Transverse colon (tissue), 4 donors: ENCODE data around the gene LSM14A. TPM values are rescaled to one million over a fixed set of nuclear protein-coding genes. Genes with fewer than 3 reads are reported as not detected.

ENCODE experiments used
- DNase-seq: peaks from one replicate; pipeline ENCODE4 v3.0.0-alpha.2; 2019
- H3K27ac ChIP-seq, 4 donors: fragments of 200-600 bp; sonication (generic); 2 replicates each; pipeline ENCODE4 v1.5.1; 2016 to 2018; ENCODE audit warnings: inconsistent platforms in 4 of 4
- H3K27me3 ChIP-seq: fragments of 200-600 bp; sonication (generic); 2 replicates; pipeline ENCODE4 v1.5.1; 2017; ENCODE audit warnings: inconsistent platforms
- H3K36me3 ChIP-seq, 4 donors: fragments of 200-600 bp; sonication (generic); 2 replicates each; pipeline ENCODE4 v1.5.1; 2017 to 2019; ENCODE audit warnings: inconsistent platforms in 4 of 4
- H3K4me1 ChIP-seq, 4 donors: fragments of 200-600 bp; sonication (generic); 2 replicates each; pipeline ENCODE4 v1.5.1; 2017 to 2020; ENCODE audit warnings: inconsistent platforms in 4 of 4
- H3K4me3 ChIP-seq, 4 donors: fragments of 200-600 bp; sonication (generic); 1 replicate in 1 of 4; 2 replicates in 3 of 4; pipeline versions ENCODE4 v1.5.1 to v1.6.1; 2017 to 2019; ENCODE audit warnings: inconsistent platforms in 4 of 4
- H3K9me3 ChIP-seq, 2 donors: fragments of 200-600 bp; sonication (generic); 2 replicates each; pipeline ENCODE4 v1.5.1; 2017 to 2019; ENCODE audit warnings: inconsistent platforms in 2 of 2
- EP300 ChIP-seq: sonication (generic); formaldehyde crosslinking; IDR thresholded peaks from one replicate; pipeline ENCODE4 v1.6.1; 2017; ENCODE audit warnings: antibody characterized with exemption, low read depth
- POLR2A ChIP-seq: fragments of 450-650 bp; IDR thresholded peaks from one replicate; pipeline ENCODE4 v1.6.1; 2016; ENCODE audit warnings: antibody characterized with exemption, mild to moderate bottlenecking, moderate library complexity
- POLR2AphosphoS5 ChIP-seq, 3 donors: sonication (generic); formaldehyde crosslinking; IDR thresholded peaks; one replicate each; pipeline ENCODE4 v1.6.1; 2016; ENCODE audit warnings: antibody characterized with exemption in 3 of 3
- WGBS, 2 donors: methylation state at CpG; one replicate each; pipeline ENCODE4 v1.1.5; 2018; ENCODE audit warnings: low coverage in 1 of 2; 5-methylcytosine and 5-hydroxymethylcytosine counted together
- in situ Hi-C, 4 donors: fragments of 200-750 bp; cut with MboI; loops; one replicate each; pipeline versions ENCODE4 v1.15.0 to v1.15.1; 2017; ENCODE audit warnings: low sequenced_read_pairs in 3 of 4, low pct_ligation_motif_present in 1 of 4, low pct_unique_long_range_greater_than_20kb in 1 of 4
- intact Hi-C: fragments of 100-400 bp; cut with DNase I; formaldehyde crosslinking; loops from one replicate; pipeline ENCODE4 v1.15.1; 2023; ENCODE audit warnings: low total_unique reads
- total RNA-seq, 4 donors: library from RNA; depleted of rRNA; stranded (reverse); fragments of >200 nt; gene quantifications; one replicate each; pipeline ENCODE4 v1.1.0, GENCODE V29; 2016
- TF ChIP-seq, protein P1 (sequence below), 5 experiments: fragments of 200-600 bp in 3 of 5; fragments of 450-650 bp in 2 of 5; sonication (generic) in 3 of 5; IDR thresholded peaks; 1 replicate in 2 of 5; 2 replicates in 3 of 5; pipeline ENCODE4 v1.5.1; 2016 to 2017; ENCODE audit warnings: antibody characterized with exemption in 5 of 5, inconsistent platforms in 3 of 5, mild to moderate bottlenecking in 2 of 5, moderate library complexity in 1 of 5

The LSM14A gene
- total RNA-seq, 4 donors from 2014 or later = 88.4 to 211 (median 119) TPM

DNA sequence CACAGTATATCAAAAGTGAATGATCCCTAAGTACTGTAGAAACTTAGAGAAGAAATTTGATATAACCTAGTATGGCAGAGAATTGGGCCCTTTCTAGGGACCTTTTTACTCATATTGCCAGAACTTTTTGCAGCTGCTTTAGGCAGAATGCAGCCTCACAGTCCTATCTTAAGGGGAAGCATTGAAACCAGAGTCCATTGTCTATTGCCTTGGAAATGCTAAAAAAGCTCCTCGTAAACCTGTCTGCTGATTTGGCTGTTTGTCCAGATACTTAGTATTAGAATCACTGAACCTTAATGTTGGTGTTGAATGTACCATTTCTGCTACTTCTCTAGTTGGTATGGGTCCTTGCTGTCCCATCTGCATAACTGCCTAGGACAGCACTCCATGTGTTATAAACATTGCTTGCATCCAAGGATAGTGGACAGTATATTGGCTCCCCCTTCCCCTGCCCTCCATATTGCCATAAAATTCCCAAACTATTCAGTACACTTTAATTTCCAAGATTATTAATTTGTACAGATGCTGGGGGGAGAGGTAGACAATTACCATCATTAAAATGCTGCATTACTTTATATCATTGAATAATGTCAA, 36.1 kb downstream of the LSM14A start:
- H3K4me3 ChIP-seq = no peak overlapping the region
- H3K9me3 ChIP-seq = no peaks in the 10 kb centered on the region
- no peak for DNase-seq
- in situ Hi-C loops = no loop called here
- no peaks in the 10 kb centered on the region for H3K27me3 ChIP-seq
- intact Hi-C loops = no loop called here
- TF ChIP-seq POLR2A (no peak), POLR2AphosphoS5 (IDR thresholded peaks at IDR 0.05) (no peak), EP300 (no peak)
- TF ChIP-seq, protein P1, sequence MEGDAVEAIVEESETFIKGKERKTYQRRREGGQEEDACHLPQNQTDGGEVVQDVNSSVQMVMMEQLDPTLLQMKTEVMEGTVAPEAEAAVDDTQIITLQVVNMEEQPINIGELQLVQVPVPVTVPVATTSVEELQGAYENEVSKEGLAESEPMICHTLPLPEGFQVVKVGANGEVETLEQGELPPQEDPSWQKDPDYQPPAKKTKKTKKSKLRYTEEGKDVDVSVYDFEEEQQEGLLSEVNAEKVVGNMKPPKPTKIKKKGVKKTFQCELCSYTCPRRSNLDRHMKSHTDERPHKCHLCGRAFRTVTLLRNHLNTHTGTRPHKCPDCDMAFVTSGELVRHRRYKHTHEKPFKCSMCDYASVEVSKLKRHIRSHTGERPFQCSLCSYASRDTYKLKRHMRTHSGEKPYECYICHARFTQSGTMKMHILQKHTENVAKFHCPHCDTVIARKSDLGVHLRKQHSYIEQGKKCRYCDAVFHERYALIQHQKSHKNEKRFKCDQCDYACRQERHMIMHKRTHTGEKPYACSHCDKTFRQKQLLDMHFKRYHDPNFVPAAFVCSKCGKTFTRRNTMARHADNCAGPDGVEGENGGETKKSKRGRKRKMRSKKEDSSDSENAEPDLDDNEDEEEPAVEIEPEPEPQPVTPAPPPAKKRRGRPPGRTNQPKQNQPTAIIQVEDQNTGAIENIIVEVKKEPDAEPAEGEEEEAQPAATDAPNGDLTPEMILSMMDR (IDR thresholded peaks at IDR 0.05) = no peak
- H3K36me3 ChIP-seq = peaks cover 0 to 39% (median 11%) of the 10 kb centered on the region in 4 donors
- no peaks in the 10 kb centered on the region for H3K4me1 ChIP-seq
- WGBS, 2 donors = 92 to 100% methylated on average over 1 of the region's 1 CpG
- H3K27ac ChIP-seq = no peak overlapping the region

DNA sequence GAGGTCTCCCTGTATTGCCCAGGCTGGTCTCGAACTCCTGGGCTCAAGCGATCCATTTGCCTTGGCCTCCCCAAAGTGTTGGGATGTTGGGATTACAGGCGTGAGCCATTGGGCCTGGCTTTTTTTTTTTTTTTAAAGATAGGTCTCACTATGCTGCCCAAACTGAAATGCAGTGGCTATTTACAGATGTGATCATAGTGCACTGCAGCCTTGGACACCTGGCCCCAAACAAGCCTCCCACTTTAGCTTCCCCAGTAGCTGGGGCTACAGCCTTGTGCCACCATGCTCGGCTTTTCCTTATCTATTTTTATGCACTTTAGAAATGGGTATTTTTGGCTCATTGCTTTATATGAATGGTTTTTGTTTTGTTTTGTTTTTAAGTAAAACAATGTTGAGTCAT, 37.4 kb downstream of the LSM14A start:
- DNase-seq = no peak
- intact Hi-C loops = no loop called here
- TF ChIP-seq EP300 (no peak), POLR2AphosphoS5 (IDR thresholded peaks at IDR 0.05) (no peak), POLR2A (no peak)
- TF ChIP-seq, protein P1 (IDR thresholded peaks at IDR 0.05) = no peak
- WGBS, 2 donors = 75 to 96% methylated on average over 4 of the region's 4 CpGs
- no peaks in the 10 kb centered on the region for H3K4me1 ChIP-seq
- in situ Hi-C loops = no loop called here
- no peak overlapping the region for H3K4me3 ChIP-seq
- H3K9me3 ChIP-seq = no peaks in the 10 kb centered on the region
- peaks cover 0 to 45% (median 11%) of the 10 kb centered on the region in 4 donors for H3K36me3 ChIP-seq
- no peaks in the 10 kb centered on the region for H3K27me3 ChIP-seq
- H3K27ac ChIP-seq = no peak overlapping the region

DNA sequence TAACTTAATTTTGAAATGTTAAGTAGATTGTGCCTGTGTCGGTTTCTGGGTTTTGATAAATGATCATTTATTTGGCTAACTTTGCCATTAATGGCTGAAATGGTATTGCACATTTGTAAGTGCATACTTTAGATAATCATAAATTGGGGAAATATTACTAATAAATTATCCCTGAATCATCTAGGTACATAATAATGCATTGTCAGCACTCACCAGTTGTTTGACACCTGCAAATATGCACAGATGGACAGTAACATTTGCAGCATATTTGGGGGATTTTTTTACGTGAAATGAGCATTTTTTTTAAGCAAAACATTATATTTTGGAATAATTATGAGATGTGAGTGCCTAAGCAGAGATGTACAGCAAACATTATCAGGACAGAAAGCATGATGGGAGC, 41.0 kb downstream of the LSM14A start:
- TF ChIP-seq POLR2A (no peak), POLR2AphosphoS5 (IDR thresholded peaks at IDR 0.05) (no peak), EP300 (no peak)
- TF ChIP-seq, protein P1 (IDR thresholded peaks at IDR 0.05) = no peak
- no peak overlapping the region for H3K4me3 ChIP-seq
- WGBS, 2 donors = 93 to 94% methylated on average over 2 of the region's 2 CpGs
- peaks cover 0 to 49% (median 9%) of the 10 kb centered on the region in 4 donors for H3K36me3 ChIP-seq
- no peak overlapping the region for H3K27ac ChIP-seq
- intact Hi-C loops = no loop called here
- in situ Hi-C loops = no loop called here
- no peaks in the 10 kb centered on the region for H3K27me3 ChIP-seq
- peaks cover 0 to 18% (median 1%) of the 10 kb centered on the region in 4 donors for H3K4me1 ChIP-seq
- DNase-seq = no peak
- H3K9me3 ChIP-seq = no peaks in the 10 kb centered on the region

DNA sequence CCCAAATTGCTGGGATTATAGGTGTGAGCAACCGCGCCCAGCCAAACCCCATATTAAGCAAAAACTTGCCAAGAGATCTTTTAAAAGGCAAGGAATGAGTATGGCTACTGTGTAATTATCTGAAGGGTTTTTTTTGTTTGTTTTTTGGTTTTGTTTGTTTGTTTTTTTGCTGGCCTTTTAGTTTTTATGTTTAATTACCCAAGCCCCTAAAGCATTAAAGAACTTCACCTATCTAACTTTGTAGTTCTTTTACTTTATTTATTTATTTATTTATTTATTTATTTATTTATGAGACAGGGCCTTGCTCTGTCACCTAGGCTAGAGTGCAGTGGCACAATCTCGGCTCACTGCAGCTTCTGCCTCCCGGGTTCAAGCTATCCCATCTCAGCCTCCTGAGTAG, 41.7 kb downstream of the LSM14A start:
- Histone ChIP-seq H3K9me3 (no peaks in the 10 kb centered on the region), H3K27me3 (no peaks in the 10 kb centered on the region), H3K4me1 (peaks cover 0 to 23% (median 1%) of the 10 kb centered on the region in 4 donors), H3K36me3 (peaks cover 0 to 45% (median 9%) of the 10 kb centered on the region in 4 donors), H3K27ac (no peak overlapping the region), H3K4me3 (no peak overlapping the region)
- TF ChIP-seq, protein P1 (IDR thresholded peaks at IDR 0.05) = no peak
- TF ChIP-seq EP300 = no peak
- no peak for TF ChIP-seq POLR2AphosphoS5 (IDR thresholded peaks at IDR 0.05)
- TF ChIP-seq POLR2A = no peak
- intact Hi-C loops = no loop called here
- in situ Hi-C loops = no loop called here
- WGBS, 2 donors = 94% methylated on average over 4 of the region's 4 CpGs; no CpG with 5 or more reads in 1 of the 2 donors
- no peak for DNase-seq
